NCI-H128 (cell line): ENCODE measurements around the gene CLIP2.
"Not testable (repeated sequence)": the region's sequence is repeated elsewhere in the genome, so short reads cannot be mapped to it uniquely, and the experiment has no call there.

Source experiments
- DNase-seq: peaks from one replicate; lab custom pipeline; 2025; ENCODE audit not compliant: unreplicated experiment; lab: John Stamatoyannopoulos, UW

The CLIP2 gene

DNA sequence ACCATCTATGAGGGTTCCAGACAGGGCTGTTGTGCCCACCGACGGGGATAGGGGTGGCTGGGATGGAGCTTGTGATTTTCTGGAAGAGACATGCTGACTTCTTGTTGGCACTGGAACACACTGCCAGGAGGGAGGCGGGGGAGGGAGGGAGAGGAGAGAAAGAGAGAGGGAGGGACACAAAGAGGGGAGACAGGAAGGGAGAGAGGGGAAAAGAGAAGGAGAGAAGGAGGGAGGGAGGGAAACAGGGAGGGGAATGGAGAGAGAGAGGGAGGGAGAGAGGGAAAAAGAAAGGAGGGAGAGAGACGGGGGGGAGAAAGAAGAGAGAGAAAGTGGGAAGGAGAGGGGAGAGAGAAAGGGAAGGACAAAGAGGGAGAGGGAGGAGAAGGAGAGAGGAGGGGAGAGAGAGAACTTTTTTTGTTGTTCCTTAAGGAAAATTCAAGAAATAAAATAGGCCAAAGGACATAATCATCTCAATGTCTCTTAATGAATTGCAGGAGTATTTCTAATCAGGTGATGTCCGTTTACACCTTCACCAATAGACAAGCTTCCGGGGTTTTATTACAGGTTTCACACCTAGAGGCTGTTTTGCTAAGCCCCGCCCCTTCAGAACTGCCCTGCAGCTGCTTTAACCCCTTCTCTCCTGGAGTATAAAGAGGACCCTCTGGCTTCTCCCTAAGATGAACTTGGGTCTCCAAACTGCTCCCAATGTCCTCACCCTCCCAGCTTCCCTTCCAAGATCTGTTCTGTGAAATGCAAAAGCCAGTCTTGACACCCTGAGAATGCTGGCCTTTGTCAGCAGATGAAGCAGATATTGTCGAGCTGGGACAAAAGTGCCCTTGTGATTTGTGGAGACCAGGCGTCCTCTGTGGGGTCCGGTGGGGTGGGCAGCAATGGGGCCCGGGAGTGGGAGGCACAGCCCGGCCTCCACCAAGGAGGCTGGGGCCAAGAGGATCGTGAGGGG is 82.5 kb downstream of the CLIP2 start:
- no peak for DNase-seq

DNA sequence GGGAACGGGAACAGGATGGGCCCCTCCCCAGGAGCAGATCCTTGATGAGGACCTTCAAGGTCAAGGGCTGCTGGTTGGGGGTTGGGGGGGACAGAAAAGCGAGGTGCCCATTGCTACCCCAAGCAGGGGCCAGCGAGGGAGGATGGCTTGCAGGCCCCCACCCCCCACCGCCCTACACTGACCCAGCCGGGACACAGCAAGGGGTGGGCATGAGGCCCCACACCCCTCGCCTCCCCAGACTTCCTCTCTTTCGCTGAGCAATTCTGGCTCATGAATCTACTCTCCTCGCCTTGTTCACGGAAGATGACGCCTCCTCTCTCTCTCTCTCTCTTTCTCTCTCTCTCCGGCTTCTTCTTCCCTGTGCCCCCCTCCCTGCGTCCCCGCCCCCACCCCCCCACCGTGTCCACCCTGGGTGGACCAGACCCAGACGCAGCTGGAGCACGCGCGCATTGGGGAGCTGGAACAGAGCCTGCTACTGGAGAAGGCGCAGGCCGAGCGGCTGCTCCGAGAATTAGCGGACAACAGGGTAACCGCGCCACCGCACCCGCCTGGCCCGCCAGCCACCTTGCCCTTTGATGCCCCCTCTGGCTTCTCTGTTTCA is 83.4 kb downstream of the CLIP2 start:
- DNase-seq: no peak

GRCh38 chr7:74373536-74373935 is 84.3 kb downstream of the CLIP2 start:
- DNase-seq: no peak

GRCh38 chr7:74375726-74376220 is 86.6 kb downstream of the CLIP2 start:
- DNase-seq: no peak

DNA sequence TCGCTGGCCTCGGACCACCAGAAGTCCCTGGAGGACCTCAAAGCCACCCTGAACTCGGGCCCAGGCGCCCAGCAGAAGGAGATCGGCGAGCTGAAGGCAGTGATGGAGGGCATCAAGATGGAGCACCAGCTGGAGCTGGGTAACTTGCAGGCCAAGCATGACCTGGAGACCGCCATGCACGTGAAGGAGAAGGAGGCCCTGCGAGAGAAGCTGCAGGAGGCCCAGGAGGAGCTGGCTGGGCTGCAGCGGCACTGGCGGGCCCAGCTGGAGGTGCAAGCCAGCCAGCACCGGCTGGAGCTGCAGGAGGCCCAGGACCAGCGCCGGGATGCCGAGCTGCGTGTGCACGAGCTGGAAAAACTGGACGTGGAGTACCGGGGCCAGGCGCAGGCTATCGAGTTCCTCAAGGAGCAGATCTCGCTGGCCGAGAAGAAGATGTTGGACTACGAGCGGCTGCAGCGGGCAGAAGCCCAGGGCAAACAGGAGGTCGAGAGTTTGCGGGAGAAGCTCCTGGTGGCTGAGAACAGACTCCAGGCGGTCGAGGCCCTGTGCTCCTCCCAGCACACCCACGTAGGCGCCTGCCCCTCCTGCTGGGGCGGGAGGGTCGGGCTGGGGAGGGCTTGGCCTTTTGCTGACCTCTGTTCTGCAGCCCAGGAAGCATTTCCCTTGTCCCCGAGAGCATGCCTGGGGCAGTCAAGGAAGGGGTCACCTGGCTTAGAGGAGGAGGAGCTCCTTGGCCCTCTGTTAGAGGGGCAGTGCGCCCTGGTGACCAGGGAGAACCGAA is 87.2 kb downstream of the CLIP2 start:
- DNase-seq: no peak

- no peak for DNase-seq
These were observed 90.7 kb downstream of the CLIP2 start for GRCh38 chr7:74379938-74380337.

DNA sequence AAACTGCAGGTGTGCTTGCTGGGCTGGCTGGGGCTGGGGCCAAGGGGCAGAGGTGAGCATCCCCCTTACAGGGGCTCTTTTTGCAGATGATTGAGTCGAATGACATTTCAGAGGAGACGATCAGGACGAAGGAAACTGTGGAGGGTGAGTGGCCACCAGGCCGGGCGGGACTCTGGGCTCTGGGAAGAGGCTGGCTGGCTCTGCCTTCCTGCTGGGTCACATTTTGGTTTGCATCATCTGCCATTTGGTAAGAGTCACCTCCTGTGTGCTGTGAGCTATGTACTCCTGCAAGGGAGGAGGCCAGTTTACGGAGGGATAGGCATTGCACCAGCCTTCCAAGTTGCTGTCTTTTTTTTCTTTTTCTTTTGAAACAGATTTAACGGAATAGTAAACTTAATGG is 91.5 kb downstream of the CLIP2 start:
- DNase-seq: no peak

DNA sequence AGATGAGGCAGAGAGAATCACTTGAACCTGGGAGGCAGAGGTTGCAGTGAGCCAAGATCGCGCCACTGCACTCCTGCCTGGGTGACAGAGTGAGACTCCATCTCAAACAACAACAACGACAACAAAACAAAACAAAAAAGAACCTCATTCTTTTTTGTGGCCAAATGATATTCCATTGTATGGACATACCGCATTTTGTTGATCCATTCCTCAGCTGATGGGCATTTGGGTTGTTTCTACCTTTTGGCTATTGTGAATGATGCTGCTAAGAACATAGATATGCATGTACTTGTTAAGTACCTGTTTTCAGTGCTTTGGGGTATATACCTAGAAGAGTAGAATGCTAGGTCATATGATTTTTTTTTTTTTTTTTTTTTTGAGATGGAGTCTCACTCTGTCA is 94.9 kb downstream of the CLIP2 start:
- DNase-seq: not testable (repeated sequence)

DNA sequence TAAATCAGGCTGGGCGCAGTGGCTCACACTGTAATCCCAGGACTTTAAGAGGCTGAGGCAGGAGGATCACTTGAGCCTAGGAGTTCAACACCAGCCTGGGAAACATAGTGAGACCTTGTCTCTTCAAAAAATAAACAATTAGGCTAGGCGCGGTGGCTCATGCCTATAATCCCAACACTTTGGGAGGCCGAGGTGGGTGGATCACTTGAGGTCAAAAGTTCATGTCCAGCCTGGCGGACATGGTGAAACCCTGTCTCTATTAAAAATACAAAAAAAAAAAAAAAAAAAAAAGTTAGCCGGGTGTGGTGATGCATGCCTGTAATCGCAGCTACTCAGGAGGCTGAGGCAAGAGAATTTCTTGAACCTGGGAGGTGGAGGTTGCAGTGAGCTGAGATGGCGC is 95.6 kb downstream of the CLIP2 start:
- DNase-seq: not testable (repeated sequence)

GRCh38 chr7:74387606-74388005 is 98.4 kb downstream of the CLIP2 start:
- DNase-seq: no peak

DNA sequence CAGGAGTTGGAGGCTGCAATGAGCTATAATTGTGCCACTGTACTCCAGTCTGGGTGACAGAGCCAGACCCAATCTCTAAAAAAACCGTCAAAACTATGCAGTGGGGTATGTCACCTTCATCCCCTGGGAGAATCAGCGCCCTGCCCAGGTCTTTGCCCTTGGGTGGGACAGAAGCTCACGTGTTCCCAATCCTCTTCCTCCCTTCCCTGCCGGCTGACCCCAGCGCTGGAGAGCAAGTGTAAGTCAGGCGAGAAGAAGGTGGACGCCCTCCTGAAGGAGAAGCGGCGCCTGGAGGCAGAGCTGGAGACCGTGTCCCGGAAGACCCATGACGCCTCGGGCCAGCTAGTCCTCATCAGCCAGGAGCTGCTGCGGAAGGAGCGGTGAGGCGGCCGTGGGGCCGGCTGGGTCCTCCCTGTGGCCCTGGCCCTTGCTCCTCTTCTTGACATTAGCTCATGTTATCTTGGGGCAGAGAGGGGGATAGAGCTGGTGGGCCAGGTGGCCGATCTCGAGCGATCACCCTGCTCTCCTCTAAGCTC is 99.7 kb downstream of the CLIP2 start:
- DNase-seq: no peak

- not testable (repeated sequence) for DNase-seq
These were observed 104.5 kb downstream of the CLIP2 start for GRCh38 chr7:74393722-74394121.

- DNase-seq: not testable (repeated sequence)
These were observed 105.4 kb downstream of the CLIP2 start for GRCh38 chr7:74394601-74395000.

DNA sequence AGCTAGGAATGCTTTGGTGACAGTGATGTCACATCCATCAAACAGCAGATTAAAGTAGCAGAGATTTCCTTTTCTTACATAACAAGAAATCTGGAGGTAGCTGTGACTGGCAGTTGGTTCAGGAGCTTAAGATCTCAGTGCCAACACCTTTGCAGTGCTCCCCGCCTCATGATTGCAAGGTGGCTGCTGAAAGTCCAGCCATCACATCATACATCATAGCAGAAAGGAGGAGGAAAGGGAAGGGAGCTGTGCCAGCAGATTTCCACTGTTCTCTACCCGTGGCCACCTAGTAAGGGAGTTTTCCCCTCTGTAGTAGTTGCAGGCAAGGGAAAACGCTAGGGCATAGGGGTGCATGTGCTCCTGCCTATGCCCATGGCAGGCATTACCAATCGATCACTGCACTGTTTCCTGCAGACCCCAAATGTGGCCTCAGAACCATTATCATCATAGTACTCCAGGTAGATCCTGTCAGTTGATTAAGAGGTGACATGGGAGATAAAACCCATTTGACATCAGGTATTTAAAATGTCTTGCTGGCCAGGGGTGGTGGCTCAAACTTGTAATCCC is 106.6 kb downstream of the CLIP2 start:
- no peak for DNase-seq

- DNase-seq: no peak
These were observed 107.8 kb downstream of the CLIP2 start for GRCh38 chr7:74396993-74397392.

DNA sequence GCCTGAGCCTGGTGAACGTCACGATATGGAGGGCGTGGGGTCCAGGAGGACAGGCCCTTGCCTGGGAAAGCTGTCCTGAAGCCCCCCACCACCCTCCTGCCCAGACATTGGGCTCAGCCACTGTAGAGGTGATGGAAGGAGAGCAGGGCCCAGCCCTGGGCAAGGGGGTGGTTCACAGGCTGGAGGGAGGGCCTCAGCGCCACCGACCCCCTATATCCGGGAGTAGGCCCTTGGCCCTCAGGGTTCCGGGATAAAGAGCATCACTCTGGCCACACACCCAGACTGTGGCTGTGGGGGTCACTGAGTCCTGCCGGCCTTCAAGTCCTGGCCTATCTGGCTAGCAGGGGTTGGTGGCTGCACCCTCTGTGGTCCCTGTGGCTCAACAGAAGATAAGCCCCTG is 109.2 kb downstream of the CLIP2 start:
- no peak for DNase-seq

DNA sequence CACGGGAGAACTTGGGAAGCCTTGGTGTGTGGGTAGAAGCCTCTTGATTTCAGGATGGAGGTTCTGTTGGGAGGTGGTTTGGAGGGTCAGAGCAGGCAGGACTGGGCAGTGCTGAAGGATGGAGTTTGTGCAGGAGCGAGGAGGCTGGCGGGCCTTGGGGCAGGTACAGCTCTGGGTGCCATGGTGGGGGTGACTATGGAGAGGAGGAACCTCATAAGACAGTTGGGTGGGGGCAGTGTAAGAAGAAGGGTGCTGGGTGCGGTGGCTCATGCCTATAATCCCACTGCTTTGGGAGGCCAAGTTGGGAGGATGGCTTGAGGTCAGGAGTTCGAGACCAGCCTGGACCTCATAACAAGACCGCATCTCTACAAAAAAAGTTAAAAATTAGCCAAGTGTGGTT is 109.8 kb downstream of the CLIP2 start:
- no peak for DNase-seq

GRCh38 chr7:74400420-74401136 is 111.4 kb downstream of the CLIP2 start:
- no peak for DNase-seq

GRCh38 chr7:74401137-74401859 is 112.1 kb downstream of the CLIP2 start:
- no peak for DNase-seq

- DNase-seq: not testable (repeated sequence)
These were observed 113.5 kb downstream of the CLIP2 start for GRCh38 chr7:74402668-74403067.
